Measurements from ENCODE around the gene ISYNA1. TPM values are rescaled to one million over a fixed set of nuclear protein-coding genes. Genes with fewer than 3 reads are reported as not detected.

The ISYNA1 gene
- total and polyA plus RNA-seq, 4 donors: 14.7 to 56.7 (median 25.0) TPM

GRCh38 chr19:18446811-18447359, 9.0 kb upstream of the ISYNA1 start:
- no peak for DNase-seq

GRCh38 chr19:18446145-18446810, 8.3 kb upstream of the ISYNA1 start:
- Histone ChIP-seq H3K27me3 (ENCODE audit: control insufficient read depth in 3 of 3, insufficient read depth in 3 of 3, low read length in 2 of 3) (no peaks in the 10 kb centered on the region), H3K27ac (ENCODE audit: low read depth in 1 of 2, low read length in 1 of 2) (peak overlapping the region in 1 of 2 donors; percentile 4), H3K9ac (ENCODE audit: insufficient read depth in 1 of 2, low read length in 2 of 2) (no peak overlapping the region), H3K9me3 (ENCODE audit: control insufficient read depth in 4 of 4, insufficient read depth in 3 of 4, low read length in 3 of 4) (no peaks in the 10 kb centered on the region), H3K36me3 (ENCODE audit: control insufficient read depth in 4 of 4, insufficient read depth in 4 of 4, low read length in 4 of 4) (peaks cover 2 to 76% (median 13%) of the 10 kb centered on the region in 4 donors), H3K4me1 (ENCODE audit: control insufficient read depth in 5 of 5, insufficient read depth in 5 of 5, low read length in 5 of 5) (peaks cover 0 to 11% (median 5%) of the 10 kb centered on the region in 5 donors), H3K4me3 (no peak overlapping the region)
- TF ChIP-seq CTCF (IDR thresholded peaks at IDR 0.05; ENCODE audit: control extremely low read depth, extremely low read depth): no peak
- ATAC-seq (ENCODE audit: insufficient read depth, low FRiP score): no peak
- peak in 2 of 3 donors; percentile 67 to 69 for DNase-seq
- 81 to 89% methylated on average over 34 of the region's 34 CpGs for WGBS, 2 donors

More at GRCh38 chr19:18446811-18447359, 9.0 kb upstream of the ISYNA1 start:
- Histone ChIP-seq H3K9me3 (ENCODE audit: control insufficient read depth in 4 of 4, insufficient read depth in 3 of 4, low read length in 3 of 4) (no peaks in the 10 kb centered on the region), H3K9ac (ENCODE audit: insufficient read depth in 1 of 2, low read length in 2 of 2) (no peak overlapping the region), H3K4me3 (no peak overlapping the region), H3K4me1 (ENCODE audit: control insufficient read depth in 5 of 5, insufficient read depth in 5 of 5, low read length in 5 of 5) (peaks cover 0 to 14% (median 5%) of the 10 kb centered on the region in 5 donors), H3K27ac (ENCODE audit: low read depth in 1 of 2, low read length in 1 of 2) (no peak overlapping the region), H3K27me3 (ENCODE audit: control insufficient read depth in 3 of 3, insufficient read depth in 3 of 3, low read length in 2 of 3) (no peaks in the 10 kb centered on the region), H3K36me3 (ENCODE audit: control insufficient read depth in 4 of 4, insufficient read depth in 4 of 4, low read length in 4 of 4) (peaks cover 2 to 76% (median 13%) of the 10 kb centered on the region in 4 donors)
- WGBS, 2 donors: 83 to 89% methylated on average over 12 of the region's 12 CpGs
- ATAC-seq (ENCODE audit: insufficient read depth, low FRiP score): no peak
- TF ChIP-seq CTCF (IDR thresholded peaks at IDR 0.05; ENCODE audit: control extremely low read depth, extremely low read depth): no peak

- Histone ChIP-seq H3K9me3 (ENCODE audit: control insufficient read depth in 4 of 4, insufficient read depth in 3 of 4, low read length in 3 of 4) (no peaks in the 10 kb centered on the region), H3K36me3 (ENCODE audit: control insufficient read depth in 4 of 4, insufficient read depth in 4 of 4, low read length in 4 of 4) (peaks cover 2 to 70% (median 13%) of the 10 kb centered on the region in 4 donors), H3K27ac (ENCODE audit: low read depth in 1 of 2, low read length in 1 of 2) (peak overlapping the region in 1 of 2 donors; percentile 4), H3K27me3 (ENCODE audit: control insufficient read depth in 3 of 3, insufficient read depth in 3 of 3, low read length in 2 of 3) (no peaks in the 10 kb centered on the region), H3K4me1 (ENCODE audit: control insufficient read depth in 5 of 5, insufficient read depth in 5 of 5, low read length in 5 of 5) (peaks cover 0 to 10% (median 3%) of the 10 kb centered on the region in 5 donors), H3K9ac (ENCODE audit: insufficient read depth in 1 of 2, low read length in 2 of 2) (no peak overlapping the region), H3K4me3 (no peak overlapping the region)
- no peak for ATAC-seq (ENCODE audit: insufficient read depth, low FRiP score)
- TF ChIP-seq CTCF (IDR thresholded peaks at IDR 0.05; ENCODE audit: control extremely low read depth, extremely low read depth): no peak
- 82 to 85% methylated on average over 14 to 15 of the region's 15 CpGs for WGBS, 2 donors
- no peak for DNase-seq
These were observed 7.5 kb upstream of the ISYNA1 start for GRCh38 chr19:18445262-18445948.
